HEK293 (cell line): ENCODE data around the gene ARIH1.

Experiments used
- CTCF ChIA-PET: fragments of 350-600 bp; formaldehyde crosslinking; extraction: SDS; loops from one replicate; lab custom pipeline; 2021; ENCODE audit warnings: antibody characterized with exemption; lab: Yijun Ruan, JAX
- POLR2A ChIA-PET: fragments of 300-600 bp; formaldehyde crosslinking; extraction: SDS; loops from one replicate; lab custom pipeline; 2020; ENCODE audit warnings: antibody characterized with exemption, inconsistent platforms; lab: Yijun Ruan, JAX
- H3K27ac ChIP-seq: fragments of 200-500 bp; sonication (Bioruptor generic); 2 replicates; pipeline ENCODE4 v1.5.1; 2014; ENCODE audit warnings: low read depth, low read length, control low read depth, inconsistent platforms; ENCODE audit errors: extremely low read depth
- H3K36me3 ChIP-seq, 2 experiments: fragments of 200-500 bp in 1 of 2; sonication (Bioruptor generic) in 1 of 2; 1 replicate in 1 of 2; 2 replicates in 1 of 2; pipeline ENCODE4 v1.5.1; 2014 to 2017; ENCODE audit warnings: inconsistent platforms in 2 of 2, low read length in 2 of 2; ENCODE audit not compliant: control insufficient read depth in 2 of 2, insufficient read depth in 1 of 2
- H3K4me1 ChIP-seq: fragments of 200-500 bp; sonication (Bioruptor generic); 2 replicates; pipeline ENCODE4 v1.5.1; 2014; ENCODE audit warnings: mild to moderate bottlenecking, low read length, inconsistent platforms; ENCODE audit not compliant: control insufficient read depth, insufficient read depth
- H3K4me3 ChIP-seq: 2 replicates; pipeline ENCODE4 v1.5.1; 2011; ENCODE audit warnings: low read depth, mild to moderate bottlenecking, control low read depth, low read length, moderate library complexity
- H3K9me3 ChIP-seq: fragments of 200-500 bp; sonication (Bioruptor generic); 2 replicates; pipeline ENCODE4 v1.5.1; 2014; ENCODE audit warnings: low read depth, low read length, inconsistent platforms; ENCODE audit not compliant: control insufficient read depth, insufficient read depth
- BCL11A ChIP-seq: fragments of 450-650 bp; formaldehyde crosslinking; IDR thresholded peaks from 2 replicates; pipeline ENCODE4 v1.5.1; 2016; ENCODE audit warnings: low read depth, missing biosample characterization, missing genetic modification characterization
- FEZF1 ChIP-seq: fragments of 450-650 bp; formaldehyde crosslinking; IDR thresholded peaks from 2 replicates; pipeline ENCODE4 v1.5.1; 2016; ENCODE audit warnings: missing biosample characterization, missing genetic modification characterization
- SETDB1 ChIP-seq: IDR thresholded peaks from one replicate; pipeline ENCODE4 v1.6.1; 2017; ENCODE audit warnings: mild to moderate bottlenecking, low read length, moderate library complexity, mixed read lengths; ENCODE audit not compliant: insufficient read length
- SP2 ChIP-seq: fragments of 450-650 bp; formaldehyde crosslinking; IDR thresholded peaks from 2 replicates; pipeline ENCODE4 v1.5.1; 2016; ENCODE audit warnings: missing biosample characterization, missing genetic modification characterization
- TRIM28 ChIP-seq: IDR thresholded peaks from 2 replicates; pipeline ENCODE4 v1.6.1; 2011; ENCODE audit warnings: low read length, control low read depth, borderline replicate concordance
- ZBTB17 ChIP-seq: fragments of 450-650 bp; formaldehyde crosslinking; IDR thresholded peaks from 2 replicates; pipeline ENCODE4 v1.5.1; 2016; ENCODE audit warnings: missing biosample characterization, missing genetic modification characterization
- ZNF121 ChIP-seq: fragments of 450-650 bp; formaldehyde crosslinking; IDR thresholded peaks from 2 replicates; pipeline ENCODE4 v1.5.1; 2016; ENCODE audit warnings: missing biosample characterization, missing genetic modification characterization
- ZNF24 ChIP-seq: fragments of 450-650 bp; formaldehyde crosslinking; IDR thresholded peaks from 2 replicates; pipeline ENCODE4 v1.5.1; 2016; ENCODE audit warnings: missing biosample characterization, missing genetic modification characterization
- ZNF529 ChIP-seq: fragments of 450-650 bp; formaldehyde crosslinking; IDR thresholded peaks from 2 replicates; pipeline ENCODE4 v1.5.1; 2017; ENCODE audit warnings: missing genetic modification characterization, missing biosample characterization; ENCODE audit not compliant: insufficient replicate concordance
- ZNF558 ChIP-seq: fragments of 450-650 bp; formaldehyde crosslinking; IDR thresholded peaks from 2 replicates; pipeline ENCODE4 v1.5.1; 2016; ENCODE audit warnings: missing biosample characterization, missing genetic modification characterization
- ZNF600 ChIP-seq: fragments of 450-650 bp; formaldehyde crosslinking; IDR thresholded peaks from 2 replicates; pipeline ENCODE4 v1.5.1; 2016; ENCODE audit warnings: missing biosample characterization, missing genetic modification characterization
- ZNF791 ChIP-seq: fragments of 450-650 bp; formaldehyde crosslinking; IDR thresholded peaks from 2 replicates; pipeline ENCODE4 v1.5.1; 2016; ENCODE audit warnings: missing biosample characterization, missing genetic modification characterization
- TF ChIP-seq, protein P1 (sequence below): fragments of 450-650 bp; formaldehyde crosslinking; IDR thresholded peaks from 2 replicates; pipeline ENCODE4 v1.5.1; 2017; ENCODE audit warnings: missing biosample characterization, missing genetic modification characterization
- TF ChIP-seq, protein P2 (sequence below): fragments of 450-650 bp; formaldehyde crosslinking; IDR thresholded peaks from 2 replicates; pipeline ENCODE4 v1.5.1; 2016; ENCODE audit warnings: missing biosample characterization, missing genetic modification characterization
- TF ChIP-seq, protein P3 (sequence below): fragments of 450-650 bp; formaldehyde crosslinking; IDR thresholded peaks from 2 replicates; pipeline ENCODE4 v1.5.1; 2016; ENCODE audit warnings: missing biosample characterization, missing genetic modification characterization
- TF ChIP-seq, protein P4 (sequence below): fragments of 450-650 bp; formaldehyde crosslinking; IDR thresholded peaks from 2 replicates; pipeline ENCODE4 v1.5.1; 2016; ENCODE audit warnings: missing biosample characterization, missing genetic modification characterization

Gene ARIH1

DNA sequence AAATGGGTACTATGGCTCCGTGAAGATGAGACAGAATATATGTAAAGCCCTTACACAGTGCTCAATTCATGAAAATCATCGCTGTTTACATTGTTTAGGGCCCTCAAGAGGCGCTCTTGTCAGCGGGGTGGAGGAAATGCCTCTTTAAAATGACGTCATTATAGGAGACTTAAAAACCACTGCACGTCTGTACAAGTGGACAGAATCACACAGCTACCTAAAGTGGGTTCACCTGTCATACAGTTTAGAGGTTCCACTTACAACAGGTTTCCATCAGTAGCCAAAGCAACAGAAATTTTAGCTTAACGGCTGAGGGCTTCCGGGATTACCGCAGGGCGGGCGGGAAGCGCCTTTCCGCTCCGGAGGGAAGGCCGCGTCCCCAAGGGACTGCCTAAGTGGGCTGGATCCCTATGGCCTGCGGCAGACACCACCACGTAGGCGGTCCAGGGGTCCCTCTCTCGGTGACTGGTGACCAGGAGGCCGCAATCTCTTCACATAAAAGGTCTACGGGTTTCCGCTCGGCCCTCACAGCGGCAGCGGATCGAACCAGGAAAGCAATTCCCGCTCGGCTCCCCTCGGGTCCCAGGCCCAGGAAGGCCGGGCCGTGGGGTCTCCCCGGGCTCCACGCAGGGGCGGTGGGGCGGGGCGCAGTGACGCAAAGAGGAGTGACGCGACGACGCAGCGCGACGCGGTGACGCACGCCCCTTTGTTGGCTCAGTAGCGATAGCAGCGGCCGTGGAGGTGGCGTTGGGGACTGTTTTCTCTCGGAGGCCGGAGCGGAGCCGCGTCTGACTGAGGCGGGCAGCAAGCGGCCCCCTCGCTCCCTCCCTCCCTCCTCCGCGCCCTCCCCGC, at the start of gene ARIH1 (continued):
- TF ChIP-seq, protein P1, sequence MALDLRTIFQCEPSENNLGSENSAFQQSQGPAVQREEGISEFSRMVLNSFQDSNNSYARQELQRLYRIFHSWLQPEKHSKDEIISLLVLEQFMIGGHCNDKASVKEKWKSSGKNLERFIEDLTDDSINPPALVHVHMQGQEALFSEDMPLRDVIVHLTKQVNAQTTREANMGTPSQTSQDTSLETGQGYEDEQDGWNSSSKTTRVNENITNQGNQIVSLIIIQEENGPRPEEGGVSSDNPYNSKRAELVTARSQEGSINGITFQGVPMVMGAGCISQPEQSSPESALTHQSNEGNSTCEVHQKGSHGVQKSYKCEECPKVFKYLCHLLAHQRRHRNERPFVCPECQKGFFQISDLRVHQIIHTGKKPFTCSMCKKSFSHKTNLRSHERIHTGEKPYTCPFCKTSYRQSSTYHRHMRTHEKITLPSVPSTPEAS: no peak
- TF ChIP-seq ZNF121: peak; percentile 75
- TF ChIP-seq, all 188 proteins: peak for 101

DNA sequence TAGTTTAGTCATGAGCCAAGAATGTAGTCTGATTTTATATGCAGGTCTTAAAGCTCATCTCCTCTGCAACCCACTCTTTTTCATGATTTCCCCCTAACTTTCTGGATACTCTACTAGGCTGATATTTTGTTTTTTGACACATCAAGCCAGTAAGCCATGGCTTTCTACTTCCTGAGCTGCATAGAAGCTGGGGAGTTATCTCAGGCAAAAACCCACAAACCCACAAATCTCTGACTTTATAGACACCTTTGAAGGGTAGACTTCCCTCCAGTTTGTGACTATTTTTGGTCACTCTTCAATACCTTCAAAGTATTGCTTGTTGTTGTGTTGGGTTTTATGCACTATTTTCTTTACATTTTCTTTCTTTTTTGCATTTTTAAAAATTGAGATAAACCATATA, 47.4 kb upstream of the ARIH1 start:
- no peaks in the 10 kb centered on the region for H3K36me3 ChIP-seq
- no peak overlapping the region for H3K27ac ChIP-seq
- TF ChIP-seq ZNF24 (tag by site-specific recombination) (no peak), TRIM28 (no peak), SP2 (tag by site-specific recombination) (no peak), ZBTB17 (no peak), BCL11A (no peak), FEZF1 (tag by site-specific recombination) (no peak)
- TF ChIP-seq, protein P2, sequence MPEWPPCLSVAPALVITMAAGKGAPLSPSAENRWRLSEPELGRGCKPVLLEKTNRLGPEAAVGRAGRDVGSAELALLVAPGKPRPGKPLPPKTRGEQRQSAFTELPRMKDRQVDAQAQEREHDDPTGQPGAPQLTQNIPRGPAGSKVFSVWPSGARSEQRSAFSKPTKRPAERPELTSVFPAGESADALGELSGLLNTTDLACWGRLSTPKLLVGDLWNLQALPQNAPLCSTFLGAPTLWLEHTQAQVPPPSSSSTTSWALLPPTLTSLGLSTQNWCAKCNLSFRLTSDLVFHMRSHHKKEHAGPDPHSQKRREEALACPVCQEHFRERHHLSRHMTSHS: no peak
- H3K4me1 ChIP-seq: no peaks in the 10 kb centered on the region
- H3K4me3 ChIP-seq: no peak overlapping the region
- CTCF ChIA-PET: interaction anchor here (0.7 kb wide), 1 partner anchor 8 kb away, joined by 3 read pairs; no protein-coding TSS in a partner anchor
- H3K9me3 ChIP-seq: peaks cover 2% of the 10 kb centered on the region; the same call in 1 of the 2 replicates
- POLR2A ChIA-PET: no interaction called here

DNA sequence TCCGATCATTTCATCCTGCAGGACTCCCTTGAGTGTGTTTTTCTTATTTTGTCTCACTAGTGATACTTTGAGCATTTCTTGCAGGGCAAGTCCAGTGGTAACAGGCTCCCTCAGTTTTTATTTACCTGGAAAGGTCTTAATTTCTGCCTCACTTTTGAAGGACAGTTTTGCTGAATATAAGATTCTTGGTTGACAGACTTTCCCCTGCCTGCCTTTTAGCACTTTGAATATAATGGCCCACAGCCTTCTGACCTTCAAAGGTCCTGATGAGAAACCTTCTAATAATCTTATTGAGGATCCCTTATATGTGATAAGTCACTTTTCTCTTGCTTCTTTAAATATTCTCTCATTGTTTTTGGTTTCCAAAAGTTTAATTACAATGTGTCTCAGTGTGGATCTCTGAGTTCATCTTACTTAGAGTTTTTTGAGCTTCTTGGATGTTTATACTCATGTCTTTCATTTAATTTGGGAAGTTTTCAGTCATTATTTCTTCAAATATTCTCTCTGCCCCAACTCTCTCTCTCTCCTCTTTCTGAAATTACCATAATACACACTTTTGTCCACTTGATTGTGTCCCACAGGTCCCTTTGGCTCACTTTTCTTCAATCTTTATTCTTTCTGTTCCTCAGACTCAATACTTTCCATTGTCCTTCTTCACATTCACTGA, 36.3 kb upstream of the ARIH1 start:
- Histone ChIP-seq H3K9me3 (no peaks in the 10 kb centered on the region; the same call in none of the 2 replicates), H3K4me3 (no peak overlapping the region), H3K27ac (no peak overlapping the region), H3K36me3 (no peaks in the 10 kb centered on the region; a peak in 1 of 3 replicates), H3K4me1 (no peaks in the 10 kb centered on the region)
- ChIA-PET CTCF (no interaction called here), POLR2A (no interaction called here)
- no peak for TF ChIP-seq ZNF600
- peak; percentile 95 for TF ChIP-seq SETDB1
- peak; percentile 19 for TF ChIP-seq ZNF529 (tag by site-specific recombination)
- TF ChIP-seq, protein P3, sequence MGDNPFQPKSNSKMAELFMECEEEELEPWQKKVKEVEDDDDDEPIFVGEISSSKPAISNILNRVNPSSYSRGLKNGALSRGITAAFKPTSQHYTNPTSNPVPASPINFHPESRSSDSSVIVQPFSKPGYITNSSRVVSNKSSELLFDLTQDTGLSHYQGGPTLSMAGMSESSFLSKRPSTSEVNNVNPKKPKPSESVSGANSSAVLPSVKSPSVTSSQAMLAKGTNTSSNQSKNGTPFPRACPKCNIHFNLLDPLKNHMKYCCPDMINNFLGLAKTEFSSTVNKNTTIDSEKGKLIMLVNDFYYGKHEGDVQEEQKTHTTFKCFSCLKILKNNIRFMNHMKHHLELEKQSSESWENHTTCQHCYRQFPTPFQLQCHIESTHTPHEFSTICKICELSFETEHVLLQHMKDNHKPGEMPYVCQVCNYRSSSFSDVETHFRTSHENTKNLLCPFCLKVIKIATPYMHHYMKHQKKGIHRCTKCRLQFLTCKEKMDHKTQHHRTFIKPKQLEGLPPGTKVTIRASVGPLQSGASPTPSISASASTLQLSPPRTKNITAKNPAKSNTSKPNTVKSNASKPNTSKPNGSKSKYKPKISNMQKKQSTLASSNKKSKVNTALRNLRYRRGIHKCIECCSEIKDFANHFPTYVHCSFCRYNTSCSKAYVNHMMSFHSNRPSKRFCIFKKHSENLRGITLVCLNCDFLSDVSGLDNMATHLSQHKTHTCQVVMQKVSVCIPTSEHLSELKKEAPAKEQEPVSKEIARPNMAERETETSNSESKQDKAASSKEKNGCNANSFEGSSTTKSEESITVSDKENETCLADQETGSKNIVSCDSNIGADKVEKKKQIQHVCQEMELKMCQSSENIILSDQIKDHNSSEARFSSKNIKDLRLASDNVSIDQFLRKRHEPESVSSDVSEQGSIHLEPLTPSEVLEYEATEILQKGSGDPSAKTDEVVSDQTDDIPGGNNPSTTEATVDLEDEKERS (tag by site-specific recombination): 0 out of 2 replicates have a peak, but pooled peaks have one; percentile 37
- TF ChIP-seq ZNF791 (tag by site-specific recombination): peak; percentile 95
- peak; percentile 72; the same call in 1 of the 2 replicates for TF ChIP-seq TRIM28
- TF ChIP-seq ZNF558: peak; percentile 96
- TF ChIP-seq, protein P4, sequence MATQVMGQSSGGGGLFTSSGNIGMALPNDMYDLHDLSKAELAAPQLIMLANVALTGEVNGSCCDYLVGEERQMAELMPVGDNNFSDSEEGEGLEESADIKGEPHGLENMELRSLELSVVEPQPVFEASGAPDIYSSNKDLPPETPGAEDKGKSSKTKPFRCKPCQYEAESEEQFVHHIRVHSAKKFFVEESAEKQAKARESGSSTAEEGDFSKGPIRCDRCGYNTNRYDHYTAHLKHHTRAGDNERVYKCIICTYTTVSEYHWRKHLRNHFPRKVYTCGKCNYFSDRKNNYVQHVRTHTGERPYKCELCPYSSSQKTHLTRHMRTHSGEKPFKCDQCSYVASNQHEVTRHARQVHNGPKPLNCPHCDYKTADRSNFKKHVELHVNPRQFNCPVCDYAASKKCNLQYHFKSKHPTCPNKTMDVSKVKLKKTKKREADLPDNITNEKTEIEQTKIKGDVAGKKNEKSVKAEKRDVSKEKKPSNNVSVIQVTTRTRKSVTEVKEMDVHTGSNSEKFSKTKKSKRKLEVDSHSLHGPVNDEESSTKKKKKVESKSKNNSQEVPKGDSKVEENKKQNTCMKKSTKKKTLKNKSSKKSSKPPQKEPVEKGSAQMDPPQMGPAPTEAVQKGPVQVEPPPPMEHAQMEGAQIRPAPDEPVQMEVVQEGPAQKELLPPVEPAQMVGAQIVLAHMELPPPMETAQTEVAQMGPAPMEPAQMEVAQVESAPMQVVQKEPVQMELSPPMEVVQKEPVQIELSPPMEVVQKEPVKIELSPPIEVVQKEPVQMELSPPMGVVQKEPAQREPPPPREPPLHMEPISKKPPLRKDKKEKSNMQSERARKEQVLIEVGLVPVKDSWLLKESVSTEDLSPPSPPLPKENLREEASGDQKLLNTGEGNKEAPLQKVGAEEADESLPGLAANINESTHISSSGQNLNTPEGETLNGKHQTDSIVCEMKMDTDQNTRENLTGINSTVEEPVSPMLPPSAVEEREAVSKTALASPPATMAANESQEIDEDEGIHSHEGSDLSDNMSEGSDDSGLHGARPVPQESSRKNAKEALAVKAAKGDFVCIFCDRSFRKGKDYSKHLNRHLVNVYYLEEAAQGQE (tag by site-specific recombination): no peak
